K562 (cell line): ENCODE measurements around the gene PRKCB. TPM values are rescaled to one million over a fixed set of nuclear protein-coding genes. Genes with fewer than 3 reads are reported as not detected.
A peak's percentile ranks its signal among the peaks of the same experiment; 100 is the strongest.

ENCODE experiments used
- ARID4B ChIP-seq: sonication (generic); formaldehyde crosslinking; IDR thresholded peaks from 2 replicates; pipeline ENCODE4 v1.8.0; 2022; ENCODE audit warnings: mild to moderate bottlenecking, missing genetic modification reagents
- GTF2E2 ChIP-seq: fragments of 200-800 bp; sonication (Bioruptor generic); IDR thresholded peaks from 2 replicates; pipeline ENCODE4 v1.6.1; 2016; ENCODE audit warnings: missing genetic modification characterization, missing compliant biosample characterization
- MAFG ChIP-seq: fragments of 450-650 bp; conservative IDR thresholded peaks from 2 replicates; pipeline ENCODE4 v1.6.1; 2016; ENCODE audit warnings: missing genetic modification characterization, missing compliant biosample characterization
- MCM7 ChIP-seq, 2 experiments: fragments of 450-650 bp; IDR thresholded peaks; 2 replicates each; pipeline ENCODE4 v1.6.1; 2016 to 2018
- PHB2 ChIP-seq: fragments of 450-650 bp; IDR thresholded peaks from 2 replicates; pipeline ENCODE4 v1.6.1; 2017; ENCODE audit warnings: low read depth
- TEAD1 ChIP-seq, 2 experiments: fragments of 450-650 bp in 1 of 2; sonication (generic) in 1 of 2; formaldehyde crosslinking; IDR thresholded peaks; 2 replicates each; pipeline versions ENCODE4 v1.4.0 to v1.8.0; 2020 to 2022; ENCODE audit warnings: mild to moderate bottlenecking in 2 of 2, missing genetic modification reagents in 1 of 2
- ZBTB1 ChIP-seq: sonication (generic); formaldehyde crosslinking; IDR thresholded peaks from 2 replicates; pipeline ENCODE4 v1.8.1; 2023; ENCODE audit warnings: missing genetic modification reagents, low read depth, mild to moderate bottlenecking, borderline replicate concordance
- ZFP30 ChIP-seq: fragments of 250-450 bp; sonication (Bioruptor Pico); IDR thresholded peaks from 2 replicates; pipeline ENCODE4 v1.8.0; 2022; ENCODE audit warnings: moderate library complexity, mild to moderate bottlenecking, inconsistent platforms, borderline replicate concordance
- polyA plus RNA-seq, 8 experiments: library from polyadenylated mRNA; depleted of rRNA in 4 of 8; stranded (reverse) in 5 of 8; unstranded in 3 of 8; fragments of >200 nt; fragmentation: Nextera tagmentation in 2 of 8; fragmentation: Illumina TruSeq in 1 of 8; extraction: Ambion mirVana in 2 of 8; extraction: Trizol in 1 of 8; gene quantifications; 2 replicates each; pipeline versions ENCODE4 v1.2.1 to v1.2.3, GENCODE V29; 2011 to 2014; ENCODE audit warnings: inconsistent platforms in 1 of 8, missing spikeins in 1 of 8
- total RNA-seq, 7 experiments: library from RNA; depleted of rRNA in 6 of 7; stranded (reverse); fragments of >200 nt in 6 of 7; fragmentation: Illumina TruSeq in 2 of 7; extraction: Trizol in 2 of 7; gene quantifications; 2 replicates each; pipeline versions ENCODE4 v1.2.1 to v1.2.3, GENCODE V29; 2011 to 2021; ENCODE audit warnings: low replicate concordance in 1 of 7
- TF ChIP-seq, protein P1 (sequence below), 2 experiments: fragments of 450-650 bp in 1 of 2; sonication (generic) in 1 of 2; formaldehyde crosslinking; conservative IDR thresholded peaks; 2 replicates each; pipeline versions ENCODE4 v1.4.0 to v1.8.1; 2020 to 2022; ENCODE audit warnings: mild to moderate bottlenecking in 1 of 2, missing genetic modification reagents in 1 of 2
- TF ChIP-seq, protein P2 (sequence below): fragments of 450-650 bp; IDR thresholded peaks from 2 replicates; pipeline ENCODE4 v1.6.1; 2016

The PRKCB gene
- total and polyA plus RNA-seq, 9 of the 15 experiments (the other 6 are each of a cell fraction or from before 2014, with no cell fraction given): 49.9 to 276 (median 148) TPM

DNA sequence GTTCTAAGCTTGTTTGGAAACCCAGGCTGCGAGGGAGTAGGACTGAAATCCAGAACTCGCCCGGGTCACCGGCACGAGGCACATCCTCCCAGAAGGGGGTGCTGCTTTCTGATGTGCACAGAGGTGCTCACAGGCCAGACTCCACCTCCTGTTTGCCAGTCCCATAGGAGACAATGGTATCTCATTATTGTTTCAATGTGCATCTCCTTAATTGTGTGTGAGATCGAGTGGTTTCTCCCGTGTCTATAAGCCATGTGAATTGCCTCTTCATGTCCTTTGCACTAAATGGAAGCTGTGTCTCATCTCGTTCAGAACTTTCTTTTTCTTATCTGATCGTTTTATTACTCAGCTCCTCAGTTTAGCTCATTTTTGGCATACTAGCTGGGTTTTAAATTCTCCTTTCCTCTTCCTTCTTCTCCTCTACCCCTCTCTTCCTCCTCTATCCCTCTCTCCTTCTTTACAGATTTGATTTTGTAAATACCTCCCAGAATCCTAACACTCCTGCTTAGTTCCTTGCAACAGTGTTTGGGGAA is 32.1 kb upstream of the PRKCB start (continued):
- TF ChIP-seq TEAD1 (CRISPR knock-in tag; IDR thresholded peaks at IDR 0.05): 0 out of 4 replicates have a peak, but pooled peaks of 1 of the 2 experiments have one; percentile 46
- TF ChIP-seq, protein P1, sequence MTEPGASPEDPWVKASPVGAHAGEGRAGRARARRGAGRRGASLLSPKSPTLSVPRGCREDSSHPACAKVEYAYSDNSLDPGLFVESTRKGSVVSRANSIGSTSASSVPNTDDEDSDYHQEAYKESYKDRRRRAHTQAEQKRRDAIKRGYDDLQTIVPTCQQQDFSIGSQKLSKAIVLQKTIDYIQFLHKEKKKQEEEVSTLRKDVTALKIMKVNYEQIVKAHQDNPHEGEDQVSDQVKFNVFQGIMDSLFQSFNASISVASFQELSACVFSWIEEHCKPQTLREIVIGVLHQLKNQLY (CRISPR knock-in tag; conservative IDR thresholded peaks at IDR 0.05): no peak
- peak; percentile 56; the same call in 1 of the 2 replicates for TF ChIP-seq PHB2
- TF ChIP-seq, protein P2, sequence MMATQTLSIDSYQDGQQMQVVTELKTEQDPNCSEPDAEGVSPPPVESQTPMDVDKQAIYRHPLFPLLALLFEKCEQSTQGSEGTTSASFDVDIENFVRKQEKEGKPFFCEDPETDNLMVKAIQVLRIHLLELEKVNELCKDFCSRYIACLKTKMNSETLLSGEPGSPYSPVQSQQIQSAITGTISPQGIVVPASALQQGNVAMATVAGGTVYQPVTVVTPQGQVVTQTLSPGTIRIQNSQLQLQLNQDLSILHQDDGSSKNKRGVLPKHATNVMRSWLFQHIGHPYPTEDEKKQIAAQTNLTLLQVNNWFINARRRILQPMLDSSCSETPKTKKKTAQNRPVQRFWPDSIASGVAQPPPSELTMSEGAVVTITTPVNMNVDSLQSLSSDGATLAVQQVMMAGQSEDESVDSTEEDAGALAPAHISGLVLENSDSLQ: 0 out of 2 replicates have a peak, but pooled peaks have one; percentile 22
- TF ChIP-seq ARID4B: no peak
- no peak for TF ChIP-seq ZFP30 (CRISPR knock-in tag)
- no peak for TF ChIP-seq MCM7 (IDR thresholded peaks at IDR 0.05)
- TF ChIP-seq GTF2E2: no peak
- TF ChIP-seq ZBTB1 (CRISPR knock-in tag): no peak
- TF ChIP-seq MAFG: no peak
